Raji (cell line): ENCODE results near the gene CUX1.

Source experiments
- POLR2A ChIP-seq: IDR thresholded peaks from 2 replicates; pipeline ENCODE4 v1.6.1; 2011; ENCODE audit warnings: low read depth, low read length, control low read depth; ENCODE audit not compliant: insufficient read depth

Gene CUX1

DNA sequence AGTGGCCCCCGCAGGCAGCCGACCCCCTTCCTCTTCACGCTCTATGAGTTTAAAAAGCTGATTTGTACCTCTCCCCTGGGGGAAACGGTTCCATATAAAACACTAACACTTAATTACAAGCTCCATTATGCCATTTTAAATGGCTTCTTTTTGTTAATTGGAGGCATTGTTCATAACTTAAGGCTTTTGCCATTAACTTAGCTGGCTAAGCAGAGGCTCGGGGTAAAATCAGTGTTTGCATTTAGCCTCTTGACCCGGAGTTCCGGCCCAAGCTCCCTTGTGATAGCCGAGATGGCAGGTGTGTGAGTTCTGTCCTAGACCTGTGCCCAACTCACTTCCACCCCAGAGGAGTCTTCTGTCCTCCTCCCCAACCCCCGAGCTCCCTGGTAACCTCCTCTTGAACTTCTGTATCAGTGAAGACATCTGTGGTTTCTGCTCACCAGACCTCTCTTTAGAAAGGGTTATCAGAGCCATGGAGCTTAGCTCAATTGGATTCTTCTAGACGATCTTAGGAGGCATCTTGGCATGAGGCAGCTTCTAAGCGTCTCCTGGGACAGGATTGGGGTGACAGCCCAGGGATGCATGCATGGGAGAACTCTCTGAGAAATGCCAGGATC is 435.0 kb downstream of the CUX1 start:
- no peak for TF ChIP-seq POLR2A

DNA sequence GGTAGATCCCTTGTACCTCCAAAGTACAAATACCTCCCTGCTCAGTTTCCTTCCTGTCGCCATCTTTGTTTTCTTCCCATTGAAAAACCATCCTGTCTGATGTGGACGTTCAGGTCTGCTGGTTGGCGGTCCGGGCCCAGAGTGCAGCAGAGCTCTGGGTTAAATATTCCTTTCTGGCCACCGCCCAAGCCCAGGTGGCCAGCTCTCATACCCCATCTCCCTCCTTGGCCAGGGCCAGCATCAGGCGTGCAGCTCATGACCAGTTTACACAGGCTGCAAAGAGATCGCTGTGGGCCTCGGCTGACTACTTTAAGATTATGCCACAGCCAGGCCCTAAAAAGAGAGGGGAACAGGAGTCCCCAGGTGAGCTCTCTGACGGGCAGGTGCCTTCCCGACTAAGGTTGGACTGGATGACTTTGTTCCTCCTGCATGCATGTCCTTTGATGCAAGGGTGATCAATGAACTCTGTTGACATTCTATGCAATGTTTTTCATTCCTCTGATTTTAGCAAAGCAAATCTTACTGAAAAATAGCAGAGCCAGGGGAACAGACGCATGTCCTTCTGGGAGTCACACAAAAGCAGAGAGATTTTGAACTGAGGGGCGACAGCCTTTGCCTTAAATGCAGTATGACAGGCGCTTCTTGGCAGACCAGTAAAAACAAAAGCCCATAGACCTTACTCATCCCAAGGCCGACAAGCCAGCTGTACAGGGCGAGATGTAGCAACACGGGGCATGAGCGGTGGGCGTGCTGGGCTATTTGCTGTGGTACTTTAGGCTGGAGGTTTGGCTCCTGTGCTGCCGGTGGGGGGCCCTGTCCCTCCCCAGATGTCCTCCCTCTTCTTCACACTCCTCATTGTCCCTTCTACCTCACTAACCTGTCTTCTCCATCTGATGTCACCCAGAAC is 435.9 kb downstream of the CUX1 start:
- no peak for TF ChIP-seq POLR2A

DNA sequence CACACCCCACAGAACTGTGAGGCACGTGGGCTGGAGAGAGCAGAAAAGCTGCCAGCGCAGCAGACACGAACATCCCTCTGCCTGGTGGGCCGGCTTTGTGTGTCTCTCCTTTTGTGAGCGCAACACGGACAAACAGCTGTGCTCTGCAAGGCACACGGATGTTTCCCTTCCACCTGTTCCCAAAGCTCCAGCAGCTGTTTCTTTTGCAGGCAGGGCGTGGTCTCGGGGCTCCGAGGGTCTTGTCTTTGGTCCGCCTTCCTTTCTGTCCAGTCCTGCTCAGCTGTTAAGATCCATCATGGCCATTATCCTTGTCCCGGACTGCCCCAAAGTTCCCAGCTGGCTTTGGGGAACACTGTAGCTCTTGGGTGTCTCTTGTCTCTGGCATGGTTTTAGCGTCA is 436.5 kb downstream of the CUX1 start:
- no peak for TF ChIP-seq POLR2A

DNA sequence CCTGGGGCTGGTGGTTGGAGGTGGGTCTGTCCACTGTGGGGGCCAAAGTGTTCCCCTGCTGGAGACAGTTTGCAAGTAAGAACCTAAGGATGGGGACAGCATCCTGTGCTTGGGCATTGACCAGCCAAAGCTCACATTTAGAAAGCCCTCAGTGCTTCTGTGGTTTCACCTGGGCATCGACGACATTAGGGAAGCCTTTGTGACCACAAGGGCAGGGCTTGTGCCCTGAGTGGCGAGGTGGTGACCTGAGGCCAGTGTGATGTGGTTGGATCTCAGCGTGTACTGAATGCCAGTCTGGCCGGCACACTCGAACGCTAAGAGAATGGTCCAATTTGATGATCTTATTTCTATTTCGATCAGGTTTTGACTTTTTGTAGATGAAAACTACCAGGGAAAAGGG is 437.1 kb downstream of the CUX1 start:
- TF ChIP-seq POLR2A, result no peak

GRCh38 chr7:102255501-102255900 is 438.1 kb downstream of the CUX1 start:
- TF ChIP-seq POLR2A, result no peak

DNA sequence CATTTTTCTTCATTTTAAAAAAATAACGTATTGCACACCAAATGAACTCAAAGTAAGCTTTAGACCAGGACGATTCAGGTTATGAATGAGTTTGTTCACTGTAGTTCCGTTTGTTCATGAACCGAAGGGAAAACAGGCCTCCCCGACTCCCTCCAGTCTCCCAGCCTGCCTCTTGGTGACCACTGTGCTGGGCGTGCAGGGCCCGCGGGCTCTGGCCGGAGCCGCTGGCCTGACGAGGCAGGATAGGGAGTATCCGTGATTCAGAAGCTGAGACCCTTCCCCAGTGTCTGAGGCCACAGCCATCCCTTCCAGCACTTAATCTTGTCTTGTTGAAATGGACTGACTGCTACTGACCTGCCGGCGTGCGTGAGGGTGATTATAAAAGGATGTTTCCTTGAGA is 438.5 kb downstream of the CUX1 start:
- TF ChIP-seq POLR2A, result no peak

DNA sequence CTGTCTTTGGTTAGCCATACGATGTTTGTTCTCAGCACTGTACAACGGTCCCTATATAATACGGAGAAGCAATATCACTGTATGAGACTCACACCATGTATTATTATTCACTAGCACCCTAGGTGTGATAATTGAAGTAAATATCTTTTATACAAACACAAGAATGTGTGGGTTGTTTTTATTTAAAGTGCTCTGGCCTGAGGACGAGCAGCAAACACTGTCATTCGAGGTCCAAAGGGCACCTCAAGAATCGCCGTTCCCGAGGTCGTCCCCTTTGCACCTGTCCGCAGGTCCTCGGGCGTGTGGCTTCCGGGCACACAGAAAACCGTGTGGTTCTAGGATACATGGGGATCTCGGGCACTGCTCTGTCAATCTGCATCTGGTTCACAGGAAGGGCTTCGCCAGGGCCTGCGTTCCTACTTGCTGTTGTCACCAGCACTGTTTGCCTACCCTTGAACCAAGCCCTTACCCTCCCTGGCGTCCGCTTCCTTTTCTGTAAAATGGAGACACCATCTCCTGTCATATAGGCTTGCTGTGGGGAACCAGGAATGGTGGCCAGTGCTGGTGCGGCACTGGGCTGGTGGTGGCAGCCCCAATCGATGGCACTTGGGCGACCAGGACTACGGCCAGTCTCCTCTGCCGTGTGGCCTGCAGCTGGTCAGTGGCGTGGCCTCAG is 440.8 kb downstream of the CUX1 start:
- no peak for TF ChIP-seq POLR2A

DNA sequence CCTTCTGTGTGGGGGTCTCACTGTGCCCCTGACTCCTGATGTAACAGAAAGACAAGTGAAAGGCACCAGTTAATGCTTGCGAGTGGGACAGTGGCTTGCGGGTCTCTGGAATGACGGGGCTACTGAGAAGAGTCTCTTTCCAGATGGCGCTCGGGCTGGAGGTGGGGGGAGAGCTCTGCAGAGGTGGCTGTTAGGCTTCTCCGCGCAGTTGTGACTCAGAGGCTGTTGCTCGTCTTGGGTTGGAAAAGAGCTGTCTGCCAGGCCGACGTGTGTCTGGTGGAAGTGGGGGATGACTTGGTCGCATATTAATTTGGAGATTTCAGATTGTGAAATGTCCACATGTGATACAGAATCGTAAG is 441.3 kb downstream of the CUX1 start:
- TF ChIP-seq POLR2A, result no peak

DNA sequence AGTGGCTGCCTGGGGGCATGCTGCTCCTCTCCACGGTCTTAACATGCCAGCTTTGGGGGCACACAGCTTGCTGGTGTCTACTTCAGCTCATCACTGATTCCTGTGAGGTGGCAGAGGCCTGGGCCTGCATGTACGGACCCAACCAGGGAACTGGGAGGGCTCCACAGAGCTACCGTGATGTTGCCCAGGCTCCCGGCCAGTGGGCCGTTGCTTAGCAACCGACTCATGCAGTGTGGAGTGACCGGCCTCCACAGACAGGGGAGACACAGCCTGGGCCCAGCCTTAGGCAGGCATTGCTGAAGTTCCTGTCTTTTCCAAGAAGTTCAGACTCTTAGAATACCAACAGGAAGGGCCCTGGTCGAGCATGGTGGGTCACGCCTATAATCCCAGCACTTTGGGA is 443.4 kb downstream of the CUX1 start:
- TF ChIP-seq POLR2A, result no peak

- TF ChIP-seq POLR2A, result no peak
Measured at GRCh38 chr7:102261451-102261850, 444.0 kb downstream of the CUX1 start.

GRCh38 chr7:102262546-102262945 is 445.1 kb downstream of the CUX1 start:
- TF ChIP-seq POLR2A, result no peak

DNA sequence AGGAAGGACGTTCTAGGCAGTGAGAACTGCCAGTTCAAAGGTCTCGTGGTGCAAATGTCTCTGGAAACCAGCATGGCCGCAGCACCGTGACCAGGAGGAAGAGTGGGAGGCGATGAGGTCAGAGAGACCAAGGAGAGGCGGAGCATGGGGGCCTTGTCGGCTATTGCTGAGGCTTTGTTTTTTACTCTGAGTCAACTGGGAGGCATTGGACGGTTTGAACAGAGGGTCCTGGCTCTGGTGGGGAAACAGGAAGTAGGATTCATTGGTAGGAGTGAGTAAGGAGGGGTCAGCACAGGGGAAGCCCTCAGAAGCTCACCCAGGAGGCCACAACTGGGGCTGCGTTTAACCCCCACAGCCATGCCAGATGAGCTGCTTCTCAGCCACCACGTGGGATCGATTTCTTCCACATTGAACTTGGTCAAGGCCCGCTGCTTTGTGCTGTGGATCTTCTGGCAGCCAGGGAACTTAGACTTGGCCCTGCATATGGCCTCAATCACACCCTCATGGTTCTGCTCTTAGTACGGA is 447.0 kb downstream of the CUX1 start:
- no peak for TF ChIP-seq POLR2A

DNA sequence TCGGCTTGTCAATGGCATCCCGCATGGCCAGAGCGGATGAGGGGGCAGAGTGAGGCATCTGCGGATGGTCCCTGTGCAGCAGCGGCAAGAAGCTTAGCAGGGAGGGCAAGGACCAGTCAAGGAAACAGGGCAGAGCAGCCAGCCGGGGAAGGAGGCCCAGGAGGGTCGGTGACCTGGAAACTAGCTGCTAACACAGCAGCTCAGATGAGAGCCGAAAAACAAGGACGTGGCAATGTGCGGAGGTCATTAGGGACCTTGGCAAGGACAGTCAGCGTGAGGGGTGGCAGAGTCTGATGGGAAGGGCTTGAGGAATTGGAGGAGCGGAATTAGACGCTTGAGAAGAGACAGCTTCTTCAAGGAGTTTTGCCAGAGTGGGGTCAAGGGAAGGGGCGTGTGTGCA is 449.1 kb downstream of the CUX1 start:
- no peak for TF ChIP-seq POLR2A

DNA sequence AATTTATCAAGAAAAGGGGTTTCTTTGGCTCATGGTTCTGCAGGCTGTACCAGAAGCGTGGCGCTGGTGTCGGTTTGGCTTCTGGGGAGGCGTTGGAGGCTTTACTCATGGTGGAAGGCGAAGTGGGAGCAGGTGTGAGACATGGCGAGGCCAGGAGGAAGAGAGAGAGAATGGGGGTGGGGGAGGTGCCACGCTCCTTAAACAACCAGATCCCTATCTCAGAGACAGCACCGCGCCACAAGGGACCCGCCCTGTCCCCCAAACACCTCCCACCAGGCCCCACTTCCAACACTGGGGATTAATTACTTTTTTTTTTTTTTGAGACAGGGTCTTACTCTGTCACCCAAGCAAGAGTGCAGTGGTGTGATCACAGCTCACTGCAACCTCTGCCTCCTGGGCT is 451.2 kb downstream of the CUX1 start:
- no peak for TF ChIP-seq POLR2A

DNA sequence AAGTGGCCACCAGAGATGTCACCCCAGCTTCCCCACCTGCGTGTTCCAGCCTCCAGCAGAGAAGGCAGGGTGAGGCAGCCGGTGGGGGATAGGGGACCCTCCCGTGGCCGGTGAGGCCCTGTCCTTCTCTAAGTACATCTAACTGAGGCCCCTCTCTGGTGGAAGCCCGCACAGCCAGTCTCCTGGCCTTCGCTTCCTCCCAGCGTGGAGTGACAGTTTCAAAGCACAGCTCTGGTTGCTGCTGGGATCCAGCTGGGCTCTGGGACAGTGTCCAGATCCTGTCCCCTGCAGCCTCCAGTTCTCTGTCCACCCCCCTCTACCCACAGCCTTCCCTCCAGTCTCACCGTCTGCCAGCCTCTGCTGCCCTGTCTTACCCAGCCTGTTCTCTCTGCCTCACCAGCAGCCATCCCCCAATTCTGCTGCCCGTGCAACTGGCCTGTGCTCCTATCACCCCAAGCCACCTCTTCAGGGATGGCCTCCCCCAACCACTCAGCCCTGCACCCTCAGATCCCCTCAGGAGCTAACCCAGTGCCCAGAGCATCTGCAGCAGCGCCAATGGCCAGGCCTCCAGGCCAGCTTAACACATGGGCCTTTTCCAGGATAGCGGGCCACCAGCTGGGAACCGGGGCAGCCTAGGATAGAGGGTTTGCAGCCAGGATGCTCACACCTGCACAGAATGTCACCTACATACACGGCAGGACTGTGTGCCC is 452.9 kb downstream of the CUX1 start:
- no peak for TF ChIP-seq POLR2A
